ENCODE measurements around the gene PLEKHG2.
"Not testable (repeated sequence)": the region's sequence is repeated elsewhere in the genome, so short reads cannot be mapped to it uniquely, and the experiment has no call there.

PLEKHG2 gene

DNA sequence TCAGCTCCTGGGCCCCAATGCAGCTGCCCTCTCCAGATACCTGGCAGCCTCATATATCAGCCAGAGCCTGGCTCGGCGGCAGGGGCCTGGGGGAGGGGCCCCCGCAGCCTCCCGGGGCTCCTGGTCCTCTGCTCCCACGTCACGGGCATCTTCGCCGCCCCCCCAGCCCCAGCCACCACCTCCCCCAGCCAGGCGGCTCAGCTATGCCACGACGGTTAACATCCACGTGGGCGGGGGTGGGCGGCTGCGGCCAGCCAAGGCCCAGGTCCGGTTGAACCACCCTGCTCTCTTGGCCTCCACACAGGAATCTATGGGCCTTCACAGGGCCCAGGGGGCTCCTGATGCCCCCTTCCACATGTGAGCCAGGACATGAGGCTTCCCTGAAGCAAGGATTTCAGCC, 12.5 kb downstream of the PLEKHG2 start:
- FAIRE-seq, result no peak

DNA sequence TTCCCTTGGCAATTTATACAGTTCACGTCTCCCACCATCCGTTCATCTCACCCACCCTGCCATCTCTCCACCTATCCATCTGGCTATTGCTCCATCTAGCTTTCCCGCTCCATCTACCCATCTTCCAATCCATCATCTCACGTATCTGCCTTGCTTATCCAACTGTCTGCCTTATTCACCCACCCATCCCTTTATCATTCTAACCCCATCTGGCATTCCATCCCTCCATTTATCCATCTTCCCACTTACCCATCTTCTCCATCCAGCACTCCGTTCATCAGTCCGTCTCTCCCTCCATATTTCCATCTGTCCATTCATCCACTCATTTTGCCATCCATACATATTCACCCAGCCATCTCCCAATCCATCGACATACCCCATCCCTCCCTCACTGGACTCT, 13.3 kb downstream of the PLEKHG2 start:
- no peak for FAIRE-seq

DNA sequence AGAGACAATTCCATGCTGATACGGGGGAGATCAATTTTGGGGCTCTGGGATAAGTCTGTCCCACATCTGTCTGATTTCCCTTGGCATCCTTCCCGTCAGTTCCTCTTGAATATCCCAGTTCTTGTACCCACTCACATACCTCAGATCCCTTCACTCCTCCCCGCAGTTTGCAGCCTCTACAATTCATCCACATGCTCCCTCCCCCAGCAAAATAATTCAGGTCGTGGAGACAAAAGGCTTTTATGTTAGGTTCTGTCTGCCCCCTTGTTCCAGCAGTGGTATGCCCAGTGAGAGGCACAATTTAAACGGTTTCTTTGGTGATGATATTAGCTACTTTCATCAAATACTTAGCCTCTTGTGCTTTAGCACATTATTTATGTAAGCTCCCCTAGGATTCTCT, 13.7 kb downstream of the PLEKHG2 start:
- no peak for FAIRE-seq

DNA sequence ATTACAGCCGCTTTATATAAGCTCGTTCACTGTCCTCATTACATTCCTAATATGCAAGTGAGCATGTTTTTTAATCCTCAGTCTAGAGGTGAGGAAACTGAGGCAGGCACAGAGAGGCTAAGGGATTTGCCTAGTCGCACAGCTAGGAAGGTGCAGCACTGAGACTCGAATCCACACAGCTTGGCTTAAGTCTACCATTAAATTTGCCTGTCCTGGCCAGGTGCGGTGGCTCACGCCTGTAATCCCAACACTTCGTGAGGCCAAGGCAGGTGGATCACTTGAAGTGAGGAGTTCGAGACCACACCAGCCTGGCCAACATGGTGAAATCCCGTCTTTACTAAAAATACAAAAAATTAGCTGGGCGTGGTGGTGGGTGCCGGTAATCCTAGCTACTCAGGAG, 15.2 kb downstream of the PLEKHG2 start:
- no peak for FAIRE-seq

DNA sequence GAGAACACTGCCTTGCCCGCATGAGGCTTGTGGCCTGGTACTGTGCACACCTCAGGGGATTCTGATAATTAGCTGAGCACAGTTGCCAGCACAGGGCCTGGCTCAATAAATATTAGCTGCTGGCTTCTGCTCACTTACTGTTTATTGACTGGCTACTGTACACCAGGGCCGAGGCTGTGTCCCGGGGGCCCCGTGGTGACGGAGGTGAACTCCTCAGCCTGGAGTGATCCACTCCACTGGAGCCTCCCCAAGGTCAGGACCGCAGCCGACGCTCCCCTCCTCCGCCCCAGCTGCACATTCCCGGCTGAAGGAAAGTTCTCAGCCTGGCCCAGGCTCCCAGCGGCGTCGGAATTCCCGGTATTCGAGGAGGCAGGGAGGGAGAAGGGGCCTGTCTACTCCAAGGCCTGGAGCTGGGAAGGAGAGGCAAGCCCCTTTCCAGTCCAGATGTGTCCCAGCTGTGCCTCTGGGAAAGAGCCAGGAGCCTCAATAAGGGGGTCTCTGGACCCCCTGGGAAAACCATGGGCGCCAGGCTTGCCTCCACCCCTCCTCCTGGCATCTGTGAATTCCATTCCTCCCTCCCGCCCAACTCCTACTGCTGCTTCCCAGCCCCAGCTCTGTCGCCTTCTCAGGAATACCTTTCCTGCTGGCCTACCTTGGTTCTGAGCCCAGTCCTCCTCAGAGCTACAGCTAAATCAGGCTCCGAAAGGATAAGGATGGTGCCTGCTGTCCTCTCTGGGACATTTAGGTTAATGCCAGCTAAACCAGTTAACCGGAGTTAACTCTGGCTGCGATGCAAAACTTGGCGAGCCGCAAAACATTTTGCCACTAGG, 16.0 kb downstream of the PLEKHG2 start:
- peak; percentile 25 for FAIRE-seq

DNA sequence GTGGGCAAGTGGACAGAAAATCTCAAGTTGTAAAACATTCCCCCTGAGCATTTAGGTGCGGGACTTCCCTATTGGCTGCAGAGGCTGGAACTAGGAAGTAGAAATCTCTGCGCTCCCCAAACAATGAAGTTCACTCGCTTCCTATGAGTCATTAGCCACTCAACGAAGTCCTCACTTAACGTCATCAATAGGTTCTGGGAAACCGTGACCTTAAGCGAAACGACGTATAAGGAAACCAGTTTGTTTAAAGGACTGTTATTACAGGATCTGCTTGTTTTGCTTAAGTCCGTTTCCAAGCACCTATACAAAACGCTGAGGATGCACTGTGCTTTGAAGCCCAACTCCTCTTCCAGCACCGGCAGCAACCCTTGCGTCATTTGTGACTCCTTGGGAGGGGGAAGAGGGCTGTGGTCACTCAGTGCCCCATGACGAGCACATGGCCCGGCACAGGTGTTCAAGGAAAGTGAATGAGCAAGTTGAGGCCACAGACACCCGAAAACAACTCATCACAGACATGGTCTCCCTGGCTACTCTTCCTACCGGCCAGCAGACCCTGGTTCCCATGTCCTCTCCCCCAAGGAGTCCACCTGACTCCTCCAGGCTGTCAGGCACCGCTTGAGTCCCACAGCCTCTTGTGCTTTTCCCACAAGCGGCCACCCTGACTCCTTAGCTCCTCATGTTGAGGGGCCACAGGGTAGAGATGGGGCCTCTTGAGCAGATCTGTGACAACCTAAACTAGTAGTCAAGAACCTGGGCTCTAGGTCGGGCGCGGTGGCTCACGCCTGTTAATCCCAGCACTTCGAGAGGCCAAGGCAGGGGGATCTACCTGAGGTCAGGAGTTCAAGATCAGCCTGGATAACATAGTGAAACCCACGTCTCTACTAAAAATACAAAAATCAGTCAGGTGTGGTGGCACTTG, 18.5 kb downstream of the PLEKHG2 start:
- no peak for FAIRE-seq

DNA sequence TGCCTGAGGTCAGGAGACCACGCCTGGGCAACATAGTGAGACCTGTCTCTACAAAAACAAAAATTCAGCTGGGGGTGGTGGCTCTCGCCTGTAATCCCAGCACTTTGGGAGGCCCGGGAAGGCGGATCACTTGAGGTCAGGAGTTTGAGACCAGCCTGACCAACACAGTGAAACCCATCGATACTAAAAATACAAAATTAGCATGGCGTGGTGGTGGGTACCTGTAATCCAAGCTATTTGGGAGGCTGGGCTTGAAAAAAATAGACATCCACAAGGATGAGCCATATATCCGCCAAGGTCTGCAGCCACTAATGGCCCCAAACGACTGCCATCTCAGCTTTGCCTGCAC, 20.2 kb downstream of the PLEKHG2 start:
- no peak for FAIRE-seq

DNA sequence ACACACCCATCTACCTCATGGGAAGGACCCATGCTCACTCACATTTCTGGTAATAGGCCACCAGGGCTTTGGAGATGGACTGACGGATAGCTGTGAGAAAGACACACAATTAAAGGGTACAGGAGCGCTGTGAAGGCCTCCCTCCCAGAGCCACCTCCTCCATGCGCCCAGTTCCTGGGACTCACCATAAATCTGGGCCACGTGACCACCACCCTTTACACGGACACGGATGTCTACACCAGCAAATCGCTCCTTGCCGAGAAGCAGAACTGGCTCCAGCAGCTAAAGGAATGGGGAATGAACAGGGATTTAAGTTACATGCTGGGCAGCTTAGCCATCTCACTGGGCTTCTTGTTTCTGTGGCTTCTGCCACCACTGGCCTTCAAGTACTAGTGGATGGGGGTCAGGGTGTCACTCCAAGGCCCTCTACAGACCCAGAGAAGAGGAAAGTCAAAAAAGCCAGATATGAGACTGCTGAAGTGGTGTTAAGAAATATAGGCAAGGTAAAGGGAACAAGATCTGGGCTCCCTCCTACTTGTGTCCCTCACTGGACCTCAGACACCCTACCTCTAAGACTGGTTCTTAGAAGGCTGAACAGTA, 21.1 kb downstream of the PLEKHG2 start:
- FAIRE-seq, result no peak

DNA sequence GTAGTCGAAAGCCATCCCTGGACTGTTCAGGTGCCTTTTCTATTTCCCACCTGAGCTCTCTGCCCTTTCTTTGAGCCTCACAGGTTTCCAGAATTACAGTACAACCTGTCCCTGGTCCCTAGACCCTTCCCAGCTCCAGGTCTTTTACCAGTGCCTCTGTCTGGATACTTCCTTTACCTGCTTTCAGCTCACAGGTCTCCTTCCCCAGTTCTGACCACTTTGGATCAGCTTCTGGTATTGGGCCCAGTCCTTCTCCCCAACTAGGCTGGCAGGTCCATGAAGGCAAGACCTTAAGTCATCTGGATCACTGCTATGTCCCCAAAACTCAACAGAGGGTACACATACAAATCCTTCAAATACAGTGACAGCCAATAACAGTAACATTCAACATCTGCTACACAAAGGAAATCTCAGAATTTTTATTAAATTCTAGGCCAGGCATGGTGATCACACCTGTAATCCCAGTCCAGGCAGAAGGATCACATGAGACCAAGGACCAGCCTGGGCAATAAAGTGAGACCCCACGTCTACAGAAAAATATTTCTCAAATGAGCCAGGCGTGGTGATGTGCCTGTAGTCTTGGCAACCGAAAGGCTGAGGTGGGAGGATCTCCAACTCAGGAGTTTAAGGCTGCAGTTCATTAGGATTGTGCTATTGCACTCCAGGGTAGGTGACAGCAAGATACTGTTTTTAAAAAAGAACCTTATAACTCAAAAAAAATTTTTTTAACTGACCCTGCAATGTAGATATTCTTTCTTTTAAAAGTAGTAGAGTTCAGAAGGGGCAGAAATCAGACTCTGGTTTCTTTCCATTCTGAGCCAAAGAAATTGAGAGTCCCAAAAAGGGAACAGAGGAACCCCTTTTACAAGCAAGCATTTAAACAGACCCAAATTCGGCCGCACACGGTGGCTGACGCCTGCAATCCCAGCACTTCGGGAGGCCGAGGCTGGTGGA, 21.9 kb downstream of the PLEKHG2 start:
- FAIRE-seq, result no peak

DNA sequence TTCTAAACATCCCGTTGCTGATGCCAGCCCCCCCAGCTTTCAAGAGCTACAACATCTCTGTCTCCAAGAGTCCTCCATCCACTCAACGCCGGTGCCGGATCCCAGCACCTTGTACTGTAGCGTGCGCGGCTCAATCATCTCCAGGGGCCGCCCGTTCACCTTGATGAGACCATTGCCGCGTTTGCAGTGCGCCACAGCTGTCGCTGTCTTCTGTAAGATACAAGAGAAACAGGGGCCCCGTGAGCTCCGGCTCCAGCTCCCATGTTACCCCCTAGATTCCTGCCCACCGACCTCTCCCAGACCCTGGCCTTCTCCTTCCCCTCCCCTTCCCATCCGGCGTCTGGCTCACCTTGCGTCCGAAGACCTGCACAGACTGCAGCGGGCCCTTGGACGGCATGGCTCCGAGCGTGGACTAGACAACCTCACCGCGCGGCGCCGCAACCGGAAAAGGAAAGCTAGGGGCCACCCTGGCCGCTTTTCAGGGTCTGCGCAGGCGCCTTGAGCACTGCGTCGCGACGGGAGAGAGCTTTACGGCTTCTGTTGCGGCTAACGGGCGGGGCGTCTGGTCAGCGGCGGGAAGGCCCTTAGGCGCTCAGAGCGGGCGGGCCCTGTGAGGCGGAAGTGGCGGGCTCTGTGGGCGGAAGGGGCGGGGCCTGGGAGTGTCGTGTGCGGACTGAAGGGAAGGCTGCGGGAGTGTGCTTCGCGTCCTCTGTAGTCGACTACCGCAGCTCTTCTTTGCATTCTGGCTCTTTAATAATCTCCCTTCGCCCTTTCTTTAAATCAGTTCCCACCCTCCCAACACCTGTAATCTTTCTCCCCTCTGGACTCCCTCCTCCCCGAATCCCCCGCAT, 23.3 kb downstream of the PLEKHG2 start, which contains the start of gene RPS16:
TSS of gene RPS16 (minus strand) at position 451 of the 851 bp plus-strand sequence. CDS start at position 397, 54 bp downstream.
- FAIRE-seq, result peak; percentile 84

DNA sequence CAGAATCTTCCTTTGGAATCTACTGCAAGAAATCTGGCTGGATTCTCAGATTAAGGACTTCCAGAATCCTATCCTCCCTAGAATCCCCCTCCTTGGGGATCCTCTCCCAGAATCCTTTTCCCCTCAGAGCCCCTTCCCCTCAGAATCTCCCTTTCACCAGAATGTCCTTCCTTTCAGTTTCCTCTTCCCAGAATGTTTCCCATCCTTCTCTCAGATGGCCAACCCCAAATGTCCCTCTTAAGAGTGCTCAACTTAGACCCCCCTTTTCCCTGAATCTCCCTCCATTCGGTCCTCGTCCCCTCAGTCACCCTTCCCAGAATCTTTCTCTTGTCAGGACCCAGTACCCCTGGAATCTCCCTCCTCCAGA, 23.9 kb downstream of the PLEKHG2 start:
- no peak for FAIRE-seq

DNA sequence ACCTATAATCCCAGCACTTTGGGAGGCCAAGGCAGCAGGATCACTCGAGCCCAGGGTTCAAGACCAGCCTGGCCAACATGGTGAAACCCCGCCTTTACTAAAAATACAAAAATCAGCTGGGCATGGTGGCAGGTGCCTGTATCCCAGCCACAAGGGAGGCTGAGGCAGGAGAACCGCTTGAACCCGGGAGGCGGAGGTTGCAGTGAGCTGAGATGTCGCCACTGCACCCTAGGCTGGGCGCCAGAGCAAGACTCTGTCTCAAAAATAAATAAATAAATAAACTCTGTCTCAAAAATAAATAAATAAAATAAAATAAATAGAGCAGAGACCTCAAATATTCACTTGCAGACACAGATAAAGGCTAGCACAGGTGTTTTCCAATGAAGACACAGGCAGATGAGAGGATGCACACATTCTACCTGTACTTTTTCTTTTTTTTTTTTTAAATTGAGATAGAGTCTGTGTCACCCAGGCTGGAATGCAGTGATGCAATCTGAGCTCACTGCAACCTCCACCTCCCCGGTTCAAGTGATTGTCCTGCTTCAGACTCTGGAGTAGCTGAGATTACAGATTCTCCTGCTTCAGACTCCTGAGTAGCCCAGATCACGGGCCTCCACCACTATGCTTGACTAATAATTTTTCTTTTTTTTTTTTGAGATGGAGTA, 25.9 kb downstream of the PLEKHG2 start:
- no peak for FAIRE-seq

DNA sequence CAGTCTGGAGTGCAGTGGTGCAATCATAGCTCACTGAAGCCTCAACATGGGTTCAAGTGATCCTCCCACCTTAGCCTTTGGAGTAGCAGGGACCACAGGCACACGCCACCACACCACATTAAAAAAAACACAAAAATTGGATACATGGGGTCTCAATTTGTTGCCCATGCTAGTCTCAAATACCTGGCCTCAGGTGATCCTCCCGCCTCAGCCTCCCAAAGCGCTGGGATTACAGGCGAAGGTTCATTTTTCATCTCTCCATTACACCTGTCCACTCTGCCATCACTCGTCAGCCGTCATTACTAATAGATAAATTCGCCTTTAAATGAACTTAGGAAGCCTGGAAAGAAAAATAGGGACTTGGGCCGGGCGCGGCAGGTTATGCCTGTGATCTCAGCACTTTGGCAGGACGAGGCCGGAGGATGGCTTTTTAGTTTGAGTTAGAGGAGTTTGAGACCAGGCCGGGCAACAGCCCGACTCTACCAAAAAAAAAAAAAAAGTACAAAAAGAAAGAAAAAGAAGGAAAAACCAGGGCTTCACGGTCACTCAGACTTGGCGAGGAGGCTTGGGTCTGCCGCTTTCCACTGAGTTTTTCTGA, 32.2 kb downstream of the PLEKHG2 start:
- no peak for FAIRE-seq

DNA sequence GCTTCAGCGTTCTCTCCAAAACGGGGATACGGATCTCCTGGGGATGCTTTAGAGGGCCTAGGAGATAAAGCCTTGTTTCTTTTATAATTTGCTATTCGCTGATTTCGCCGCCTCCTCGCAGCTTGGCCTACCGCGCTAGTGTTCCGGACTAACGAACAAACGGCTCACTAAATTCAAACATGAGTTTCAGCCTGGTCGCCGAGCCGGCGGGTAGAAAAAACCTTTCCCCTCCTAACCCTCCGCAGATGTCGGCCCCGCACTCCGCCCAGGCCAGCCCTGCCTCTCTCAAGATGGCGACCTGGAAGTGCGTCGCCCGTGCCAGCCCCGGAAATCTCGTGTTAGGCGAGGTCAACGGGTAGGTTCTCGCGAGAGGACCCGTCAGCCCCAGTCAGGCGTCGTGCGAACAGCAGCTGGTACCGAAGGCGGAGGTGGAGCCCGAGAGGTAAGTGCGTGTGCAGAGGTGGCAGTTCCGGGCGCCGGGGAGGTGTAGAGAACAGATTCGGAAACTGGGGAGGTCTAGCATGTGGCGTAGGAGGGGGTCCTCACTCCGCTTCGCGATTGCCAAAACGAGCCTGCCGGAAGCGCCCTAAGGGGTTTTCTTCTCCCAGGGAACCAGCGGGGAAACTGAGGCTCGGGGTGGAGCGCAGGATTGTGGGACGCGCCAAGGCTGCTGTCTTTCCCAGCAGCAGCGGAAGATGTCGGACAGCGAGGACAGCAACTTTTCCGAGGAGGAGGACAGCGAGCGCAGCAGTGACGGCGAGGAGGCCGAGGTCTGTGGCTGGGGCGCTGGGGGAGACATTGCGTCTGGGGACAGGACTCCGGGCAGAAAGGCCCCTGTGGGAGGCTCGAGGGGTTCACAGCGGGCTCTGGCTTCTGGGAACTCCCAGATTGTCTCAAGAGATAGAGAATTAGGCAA, 33.0 kb downstream of the PLEKHG2 start, which contains the start of gene SUPT5H:
TSS of gene SUPT5H (plus strand) at position 387 of the 916 bp plus-strand sequence. CDS start at position 696, 309 bp downstream.
- FAIRE-seq, result no peak

DNA sequence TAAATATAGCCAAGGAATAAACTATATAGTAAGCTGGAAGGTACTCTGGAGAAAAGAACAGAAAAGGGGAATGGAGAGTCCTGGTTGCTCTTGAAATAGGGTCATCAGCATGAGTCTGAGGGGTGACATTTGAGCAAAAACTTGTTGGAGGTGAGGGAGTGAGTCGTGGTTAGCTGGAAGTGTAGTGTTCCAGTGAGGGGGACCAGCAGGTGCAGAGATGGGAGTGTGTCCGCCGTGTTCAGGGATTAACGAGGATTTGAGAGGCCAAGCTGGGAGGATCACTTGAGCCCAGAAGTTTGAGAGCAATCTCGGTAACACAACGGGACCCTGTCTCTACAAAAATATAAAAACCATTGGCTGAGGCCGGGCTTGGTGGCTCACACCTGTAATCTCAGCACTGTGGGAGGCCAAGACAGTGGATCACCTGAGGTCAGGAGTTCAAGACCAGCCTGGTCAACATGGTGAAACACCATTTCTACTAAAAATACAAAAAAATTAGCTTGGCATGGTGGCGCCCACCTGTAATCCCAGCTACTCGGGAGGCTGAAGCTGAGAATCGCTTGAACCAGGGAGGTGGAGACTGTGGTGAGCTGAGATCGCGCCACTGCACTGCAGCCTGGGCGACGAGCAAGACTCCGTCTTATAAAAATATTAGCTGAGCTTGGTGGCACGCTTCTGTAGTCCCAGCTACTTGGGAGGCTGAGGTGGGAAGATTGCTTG, 34.1 kb downstream of the PLEKHG2 start:
- no peak for FAIRE-seq

DNA sequence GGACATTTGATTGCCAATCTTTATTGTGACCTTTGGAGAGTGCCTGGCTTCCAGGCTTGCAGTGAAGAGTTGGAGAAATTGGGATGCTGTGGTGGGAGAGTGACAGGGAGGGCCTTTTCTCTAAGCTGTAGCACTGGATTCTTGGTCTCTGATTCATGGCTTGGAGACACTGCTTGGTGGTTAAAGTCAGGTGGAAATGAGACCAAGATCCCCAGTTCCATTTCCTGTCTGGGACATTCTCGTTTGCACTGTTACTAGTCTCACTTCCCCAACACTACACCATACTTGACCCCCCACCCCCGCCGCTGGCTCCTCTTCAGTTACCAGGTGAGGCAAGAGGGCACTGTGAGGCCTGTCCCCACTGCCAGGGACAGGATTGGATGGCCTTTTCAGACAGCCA, 35.8 kb downstream of the PLEKHG2 start:
- FAIRE-seq, result no peak

DNA sequence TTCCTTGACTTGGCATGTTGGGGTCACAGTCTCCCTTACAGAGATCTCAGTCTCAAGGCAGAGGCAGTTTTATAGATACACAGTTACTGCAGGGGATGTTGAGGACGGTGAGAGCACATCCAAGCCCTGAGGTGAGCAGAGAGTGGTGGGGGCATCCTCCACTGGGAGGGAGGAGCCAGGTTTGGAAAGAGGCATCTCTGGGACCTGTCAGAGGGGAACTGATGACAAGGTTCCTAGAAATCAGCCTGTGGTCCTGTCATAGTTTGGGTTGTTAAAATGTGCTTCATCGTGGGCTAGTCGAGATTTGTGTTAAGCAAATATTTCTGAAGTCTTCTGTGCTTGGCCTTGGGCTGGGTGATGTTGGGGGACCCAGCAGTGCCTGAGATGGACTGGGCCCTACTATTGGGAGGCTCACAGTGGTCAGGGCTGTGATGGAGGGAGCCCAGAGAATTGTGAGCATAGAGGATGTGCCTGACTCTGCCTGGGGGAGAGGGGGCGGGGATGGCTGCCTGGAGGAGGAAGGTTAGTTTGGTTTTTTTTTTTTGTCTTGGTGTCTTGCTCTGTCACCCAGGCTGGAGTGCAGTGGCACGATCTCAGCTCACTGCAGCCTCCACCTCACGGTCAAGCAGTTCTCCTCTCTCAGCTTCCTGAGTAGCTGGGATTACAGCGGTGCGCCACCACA, 36.8 kb downstream of the PLEKHG2 start:
- FAIRE-seq, result no peak

DNA sequence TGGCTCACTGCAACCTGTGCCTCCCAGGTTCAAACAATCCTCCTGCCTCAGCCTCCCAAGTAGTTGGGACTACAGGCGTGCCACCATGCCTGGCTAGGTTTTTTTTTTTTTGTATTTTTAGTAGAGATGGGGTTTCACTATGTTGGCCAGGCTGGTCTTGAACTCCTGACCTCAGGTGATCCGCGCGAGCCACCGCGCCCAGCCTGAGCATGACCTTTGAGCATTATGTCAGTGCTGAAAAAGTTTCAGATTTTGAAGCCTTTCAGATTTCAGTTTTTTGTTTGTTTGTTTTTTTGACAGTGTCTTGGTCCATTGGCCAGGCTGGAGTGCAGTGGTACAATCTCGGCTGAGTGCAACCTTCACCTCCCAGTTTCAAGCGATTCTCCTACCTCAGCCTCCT, 38.8 kb downstream of the PLEKHG2 start:
- FAIRE-seq, result not testable (repeated sequence)

Data from A204.1 (cell line).